ENCODE measurements around the gene DCAF15.

DNA sequence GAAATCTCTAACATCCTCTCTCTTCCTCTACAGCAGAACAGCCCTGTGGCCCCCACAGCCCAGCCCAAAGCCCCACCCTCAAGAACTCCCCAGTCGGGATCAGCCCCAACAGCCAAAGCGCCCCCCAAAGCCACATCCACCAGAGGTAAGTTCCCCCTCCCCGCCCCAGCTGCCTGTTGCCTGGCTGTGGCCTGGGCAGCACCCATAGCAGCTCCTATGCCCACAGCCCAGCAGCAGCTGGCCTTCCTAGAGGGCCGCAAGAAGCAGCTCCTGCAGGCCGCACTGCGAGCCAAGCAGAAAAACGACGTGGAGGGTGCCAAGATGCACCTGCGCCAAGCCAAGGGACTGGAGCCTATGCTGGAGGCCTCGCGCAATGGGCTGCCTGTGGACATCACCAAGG is 31.8 kb upstream of the DCAF15 start:
- TF ChIP-seq POLR2AphosphoS5 (IDR thresholded peaks at IDR 0.05; ENCODE audit: insufficient read depth, low read depth, low read length) (no peak), GATA2 (IDR thresholded peaks at IDR 0.05; ENCODE audit: insufficient read depth, insufficient read length, low read depth, low read length) (no peak)
- TF ChIP-seq, protein P1, sequence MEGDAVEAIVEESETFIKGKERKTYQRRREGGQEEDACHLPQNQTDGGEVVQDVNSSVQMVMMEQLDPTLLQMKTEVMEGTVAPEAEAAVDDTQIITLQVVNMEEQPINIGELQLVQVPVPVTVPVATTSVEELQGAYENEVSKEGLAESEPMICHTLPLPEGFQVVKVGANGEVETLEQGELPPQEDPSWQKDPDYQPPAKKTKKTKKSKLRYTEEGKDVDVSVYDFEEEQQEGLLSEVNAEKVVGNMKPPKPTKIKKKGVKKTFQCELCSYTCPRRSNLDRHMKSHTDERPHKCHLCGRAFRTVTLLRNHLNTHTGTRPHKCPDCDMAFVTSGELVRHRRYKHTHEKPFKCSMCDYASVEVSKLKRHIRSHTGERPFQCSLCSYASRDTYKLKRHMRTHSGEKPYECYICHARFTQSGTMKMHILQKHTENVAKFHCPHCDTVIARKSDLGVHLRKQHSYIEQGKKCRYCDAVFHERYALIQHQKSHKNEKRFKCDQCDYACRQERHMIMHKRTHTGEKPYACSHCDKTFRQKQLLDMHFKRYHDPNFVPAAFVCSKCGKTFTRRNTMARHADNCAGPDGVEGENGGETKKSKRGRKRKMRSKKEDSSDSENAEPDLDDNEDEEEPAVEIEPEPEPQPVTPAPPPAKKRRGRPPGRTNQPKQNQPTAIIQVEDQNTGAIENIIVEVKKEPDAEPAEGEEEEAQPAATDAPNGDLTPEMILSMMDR (IDR thresholded peaks at IDR 0.05; ENCODE audit: extremely low read depth in 1 of 2, insufficient read depth in 1 of 2, low read depth in 1 of 2, low read length in 2 of 2): no peak
- TF ChIP-seq, protein P2, sequence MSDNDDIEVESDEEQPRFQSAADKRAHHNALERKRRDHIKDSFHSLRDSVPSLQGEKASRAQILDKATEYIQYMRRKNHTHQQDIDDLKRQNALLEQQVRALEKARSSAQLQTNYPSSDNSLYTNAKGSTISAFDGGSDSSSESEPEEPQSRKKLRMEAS (IDR thresholded peaks at IDR 0.05; ENCODE audit: insufficient read depth, insufficient read length): no peak
